ENCODE results near the gene AUTS2. TPM values are rescaled to one million over a fixed set of nuclear protein-coding genes. Genes with fewer than 3 reads are reported as not detected.

The AUTS2 gene
- total and polyA plus RNA-seq, 2 donors (not counting 1 experiment from before 2014, with no cell fraction given), result 0.60 to 9.1 TPM

DNA sequence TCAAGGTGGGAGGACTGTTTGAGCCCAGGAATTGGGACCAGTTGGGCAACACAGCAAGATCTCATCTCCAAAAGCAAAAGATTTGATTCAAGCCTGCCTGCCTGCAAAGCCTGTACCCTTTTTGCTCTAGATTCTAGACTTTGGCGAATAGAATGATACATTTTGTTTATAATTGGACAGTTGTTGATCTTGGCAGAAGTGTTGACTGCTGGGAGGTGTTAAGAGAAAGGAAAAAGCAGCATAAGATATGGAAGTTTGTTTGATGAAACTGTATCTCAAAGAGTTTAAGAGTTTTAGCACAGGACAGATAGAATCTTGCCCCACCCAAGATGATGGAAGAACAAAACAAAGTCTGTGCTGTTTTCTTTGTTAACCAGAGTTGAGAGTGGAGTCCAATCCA is 224.1 kb downstream of the AUTS2 start:
- Histone ChIP-seq H3K79me2 (ENCODE audit: control insufficient read depth, insufficient read depth, low read length) (no peaks in the 10 kb centered on the region), H4K20me1 (ENCODE audit: control insufficient read depth, extremely low read depth, insufficient read depth, low read length) (no peaks in the 10 kb centered on the region), H3K27me3 (ENCODE audit: control insufficient read depth, insufficient read depth, low read length) (no peaks in the 10 kb centered on the region), H3K4me2 (ENCODE audit: extremely low read depth, insufficient read depth, low read length) (no peak overlapping the region), H3K9ac (ENCODE audit: insufficient read depth, low read length) (no peak overlapping the region), H3K36me3 (ENCODE audit: control insufficient read depth, insufficient read depth, low read length) (no peaks in the 10 kb centered on the region), H3K4me1 (ENCODE audit: control insufficient read depth, extremely low read depth, insufficient read depth, low read length) (no peaks in the 10 kb centered on the region), H3K4me3 (replicated peaks in 1 of 4; ENCODE audit: control extremely low read depth in 1 of 4, insufficient read depth in 1 of 4, low read depth in 3 of 4, low read length in 4 of 4) (no peak overlapping the region), H2AFZ (ENCODE audit: low read length) (no peak overlapping the region), H3K27ac (ENCODE audit: insufficient read depth, low read length) (no peak overlapping the region), H3K9me3 (ENCODE audit: control insufficient read depth, insufficient read depth, low read depth, low read length) (no peaks in the 10 kb centered on the region)
- DNase-seq (ENCODE audit: low read depth in 2 of 2), result peak in 1 of 2 donors; percentile 15
- TF ChIP-seq, protein P1, sequence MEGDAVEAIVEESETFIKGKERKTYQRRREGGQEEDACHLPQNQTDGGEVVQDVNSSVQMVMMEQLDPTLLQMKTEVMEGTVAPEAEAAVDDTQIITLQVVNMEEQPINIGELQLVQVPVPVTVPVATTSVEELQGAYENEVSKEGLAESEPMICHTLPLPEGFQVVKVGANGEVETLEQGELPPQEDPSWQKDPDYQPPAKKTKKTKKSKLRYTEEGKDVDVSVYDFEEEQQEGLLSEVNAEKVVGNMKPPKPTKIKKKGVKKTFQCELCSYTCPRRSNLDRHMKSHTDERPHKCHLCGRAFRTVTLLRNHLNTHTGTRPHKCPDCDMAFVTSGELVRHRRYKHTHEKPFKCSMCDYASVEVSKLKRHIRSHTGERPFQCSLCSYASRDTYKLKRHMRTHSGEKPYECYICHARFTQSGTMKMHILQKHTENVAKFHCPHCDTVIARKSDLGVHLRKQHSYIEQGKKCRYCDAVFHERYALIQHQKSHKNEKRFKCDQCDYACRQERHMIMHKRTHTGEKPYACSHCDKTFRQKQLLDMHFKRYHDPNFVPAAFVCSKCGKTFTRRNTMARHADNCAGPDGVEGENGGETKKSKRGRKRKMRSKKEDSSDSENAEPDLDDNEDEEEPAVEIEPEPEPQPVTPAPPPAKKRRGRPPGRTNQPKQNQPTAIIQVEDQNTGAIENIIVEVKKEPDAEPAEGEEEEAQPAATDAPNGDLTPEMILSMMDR (conservative IDR thresholded peaks at IDR 0.05 in 1 of 2, IDR thresholded peaks at IDR 0.05 in 1 of 2; ENCODE audit: low read depth in 1 of 2, low read length in 2 of 2), result no peak
- no peak for TF ChIP-seq EZH2 (IDR thresholded peaks at IDR 0.05; ENCODE audit: low read length, missing control alignments)

DNA sequence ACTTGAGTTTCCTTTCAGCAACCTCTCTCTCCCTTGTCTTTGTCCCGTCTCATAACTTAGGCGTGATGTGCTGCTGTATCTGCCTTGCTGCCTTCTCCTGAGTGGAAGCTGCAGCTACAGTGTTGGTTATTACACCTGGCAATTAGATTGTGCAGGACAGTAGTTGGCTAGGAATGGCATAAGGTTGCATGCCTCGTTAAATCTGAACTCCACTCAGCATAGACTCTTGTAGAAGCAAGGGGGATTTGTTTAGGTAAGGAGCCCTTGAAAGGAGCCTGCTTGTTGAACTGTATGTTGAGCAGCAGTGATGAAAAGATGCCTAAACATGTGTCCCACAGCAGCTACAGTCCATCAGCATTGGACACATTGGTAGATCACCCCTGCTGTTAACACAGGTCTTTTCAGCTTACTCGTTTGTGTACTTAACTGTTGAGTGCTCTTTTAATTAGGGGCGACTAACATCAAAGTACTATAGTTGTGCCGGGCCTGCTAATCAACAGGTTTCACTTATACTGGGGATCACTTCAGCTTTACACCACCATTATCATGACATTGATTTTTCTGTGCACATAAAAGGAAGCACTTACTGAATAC is 225.0 kb downstream of the AUTS2 start:
- H3K36me3 ChIP-seq (ENCODE audit: control insufficient read depth, insufficient read depth, low read length), result no peaks in the 10 kb centered on the region
- H3K4me2 ChIP-seq (ENCODE audit: extremely low read depth, insufficient read depth, low read length), result no peak overlapping the region
- H3K4me3 ChIP-seq (replicated peaks in 1 of 4; ENCODE audit: control extremely low read depth in 1 of 4, insufficient read depth in 1 of 4, low read depth in 3 of 4, low read length in 4 of 4), result no peak overlapping the region
- H3K9ac ChIP-seq (ENCODE audit: insufficient read depth, low read length), result no peak overlapping the region
- no peaks in the 10 kb centered on the region for H3K9me3 ChIP-seq (ENCODE audit: control insufficient read depth, insufficient read depth, low read depth, low read length)
- DNase-seq (ENCODE audit: low read depth in 2 of 2), result no peak
- H3K4me1 ChIP-seq (ENCODE audit: control insufficient read depth, extremely low read depth, insufficient read depth, low read length), result no peaks in the 10 kb centered on the region
- H3K27ac ChIP-seq (ENCODE audit: insufficient read depth, low read length), result no peak overlapping the region
- H3K79me2 ChIP-seq (ENCODE audit: control insufficient read depth, insufficient read depth, low read length), result no peaks in the 10 kb centered on the region
- H2AFZ ChIP-seq (ENCODE audit: low read length), result no peak overlapping the region
- no peaks in the 10 kb centered on the region for H4K20me1 ChIP-seq (ENCODE audit: control insufficient read depth, extremely low read depth, insufficient read depth, low read length)
- TF ChIP-seq, protein P1 (conservative IDR thresholded peaks at IDR 0.05 in 1 of 2, IDR thresholded peaks at IDR 0.05 in 1 of 2; ENCODE audit: low read depth in 1 of 2, low read length in 2 of 2), result no peak
- no peak for TF ChIP-seq EZH2 (IDR thresholded peaks at IDR 0.05; ENCODE audit: low read length, missing control alignments)
- H3K27me3 ChIP-seq (ENCODE audit: control insufficient read depth, insufficient read depth, low read length), result no peaks in the 10 kb centered on the region

DNA sequence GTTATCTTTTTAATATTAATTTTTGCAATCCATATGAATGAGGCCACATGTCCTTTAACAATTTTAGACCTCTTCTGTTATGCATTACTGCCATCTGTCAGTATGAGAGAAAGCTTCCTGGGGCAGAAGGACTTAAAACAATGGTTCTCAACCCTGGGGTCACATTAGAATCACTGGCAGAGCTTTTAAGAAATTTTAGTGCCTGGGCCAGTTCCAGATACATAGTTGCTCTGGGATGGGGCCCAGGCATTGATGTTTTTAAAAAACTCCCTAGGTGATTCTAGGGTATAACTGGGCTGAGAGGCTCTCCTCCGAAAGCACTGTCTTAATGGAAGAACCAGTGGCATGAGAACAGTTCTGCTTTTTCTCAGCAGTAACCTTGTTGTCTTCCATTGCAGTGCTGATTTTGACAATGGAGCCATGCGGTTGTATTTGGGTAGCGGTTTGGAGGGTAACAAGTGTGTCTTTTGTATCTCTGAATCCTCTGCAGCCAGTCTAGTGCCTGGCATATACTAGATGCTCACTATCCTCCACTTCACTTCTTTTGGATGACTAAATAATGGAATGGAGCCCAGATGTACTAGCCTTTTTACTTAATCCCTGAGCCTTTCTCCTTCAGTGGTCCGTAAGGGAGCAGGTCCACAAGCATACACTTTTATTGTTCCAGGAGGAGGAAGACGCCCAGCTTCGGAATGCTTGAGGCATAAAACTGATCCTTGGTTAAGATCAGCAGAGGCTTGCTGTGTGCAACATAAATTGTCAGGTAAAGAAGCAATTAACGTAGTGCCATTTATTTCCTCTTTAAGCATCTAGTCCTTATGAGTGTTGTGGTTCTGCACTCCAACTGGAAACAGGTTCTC is 227.1 kb downstream of the AUTS2 start:
- H3K4me1 ChIP-seq (ENCODE audit: control insufficient read depth, extremely low read depth, insufficient read depth, low read length), result no peaks in the 10 kb centered on the region
- no peak for DNase-seq (ENCODE audit: low read depth in 2 of 2)
- no peaks in the 10 kb centered on the region for H3K9me3 ChIP-seq (ENCODE audit: control insufficient read depth, insufficient read depth, low read depth, low read length)
- H3K79me2 ChIP-seq (ENCODE audit: control insufficient read depth, insufficient read depth, low read length), result no peaks in the 10 kb centered on the region
- H3K27ac ChIP-seq (ENCODE audit: insufficient read depth, low read length), result no peak overlapping the region
- no peaks in the 10 kb centered on the region for H3K36me3 ChIP-seq (ENCODE audit: control insufficient read depth, insufficient read depth, low read length)
- TF ChIP-seq, protein P1 (conservative IDR thresholded peaks at IDR 0.05 in 1 of 2, IDR thresholded peaks at IDR 0.05 in 1 of 2; ENCODE audit: low read depth in 1 of 2, low read length in 2 of 2), result no peak
- TF ChIP-seq EZH2 (IDR thresholded peaks at IDR 0.05; ENCODE audit: low read length, missing control alignments), result no peak
- H3K27me3 ChIP-seq (ENCODE audit: control insufficient read depth, insufficient read depth, low read length), result no peaks in the 10 kb centered on the region
- H4K20me1 ChIP-seq (ENCODE audit: control insufficient read depth, extremely low read depth, insufficient read depth, low read length), result no peaks in the 10 kb centered on the region
- H3K4me2 ChIP-seq (ENCODE audit: extremely low read depth, insufficient read depth, low read length), result no peak overlapping the region
- no peak overlapping the region for H2AFZ ChIP-seq (ENCODE audit: low read length)
- H3K9ac ChIP-seq (ENCODE audit: insufficient read depth, low read length), result no peak overlapping the region
- no peak overlapping the region for H3K4me3 ChIP-seq (replicated peaks in 1 of 4; ENCODE audit: control extremely low read depth in 1 of 4, insufficient read depth in 1 of 4, low read depth in 3 of 4, low read length in 4 of 4)
